GM23338 (cell line): Measurements from ENCODE around the gene ETV3. TPM values are rescaled to one million over a fixed set of nuclear protein-coding genes. Genes with fewer than 3 reads are reported as not detected.

Experiments used
- ATAC-seq: fragments of 200-7000 bp; cut with Tn5 transposase; 3 replicates; pipeline ENCODE4 v1.9.1; 2020
- DNase-seq: peaks from one replicate; pipeline ENCODE4 v3.0.0-alpha.2; 2015; ENCODE audit warnings: low spot score
- H2AFZ ChIP-seq: fragments of 200-600 bp; sonication (generic); 2 replicates; pipeline ENCODE4 v1.8.0; 2016; ENCODE audit warnings: antibody characterized with exemption, mild to moderate bottlenecking, moderate library complexity
- H3F3A ChIP-seq: fragments of 200-600 bp; sonication (generic); replicated peaks from 2 replicates; pipeline ENCODE4 v1.8.0; 2017; ENCODE audit warnings: antibody characterized with exemption, mixed run types, low read depth
- H3K27ac ChIP-seq: fragments of 200-600 bp; sonication (generic); 2 replicates; pipeline ENCODE4 v1.6.1; 2016; ENCODE audit warnings: low read depth
- H3K27me3 ChIP-seq: fragments of 200-600 bp; sonication (generic); 2 replicates; pipeline ENCODE4 v1.8.0; 2016; ENCODE audit warnings: mild to moderate bottlenecking, mixed run types, moderate library complexity; ENCODE audit not compliant: insufficient read depth
- H3K36me3 ChIP-seq: fragments of 200-600 bp; sonication (generic); 2 replicates; pipeline ENCODE4 v1.8.0; 2016; ENCODE audit warnings: mild to moderate bottlenecking; ENCODE audit not compliant: insufficient read depth
- H3K4me1 ChIP-seq: fragments of 200-600 bp; sonication (generic); 2 replicates; pipeline ENCODE4 v1.8.0; 2016; ENCODE audit warnings: mild to moderate bottlenecking, moderate library complexity; ENCODE audit not compliant: insufficient read depth
- H3K4me2 ChIP-seq: fragments of 200-600 bp; sonication (generic); 2 replicates; pipeline ENCODE4 v1.7.1; 2017; ENCODE audit warnings: mixed run types
- H3K4me3 ChIP-seq: fragments of 200-600 bp; sonication (generic); 2 replicates; pipeline ENCODE4 v1.6.1; 2016; ENCODE audit warnings: mixed run types
- H3K79me2 ChIP-seq: fragments of 200-600 bp; sonication (generic); replicated peaks from 2 replicates; pipeline ENCODE4 v1.8.0; 2017; ENCODE audit warnings: mild to moderate bottlenecking; ENCODE audit not compliant: insufficient read depth
- H3K9me2 ChIP-seq: fragments of 200-600 bp; sonication (generic); 2 replicates; pipeline ENCODE4 v1.8.0; 2017; ENCODE audit not compliant: insufficient read depth
- H4K20me1 ChIP-seq: fragments of 200-600 bp; sonication (generic); replicated peaks from 2 replicates; pipeline ENCODE4 v1.8.0; 2017; ENCODE audit warnings: mild to moderate bottlenecking; ENCODE audit not compliant: insufficient read depth
- H3K27ac Mint-ChIP-seq: 2 replicates; pipeline ENCODE4 v1.8.0; 2020; ENCODE audit warnings: inconsistent platforms, mild to moderate bottlenecking, moderate library complexity, mixed read lengths
- H3K27me3 Mint-ChIP-seq: 3 replicates; pipeline ENCODE4 v1.8.0; 2022; ENCODE audit warnings: low read depth, mild to moderate bottlenecking, moderate library complexity, mixed read lengths, inconsistent platforms; ENCODE audit not compliant: insufficient read depth, poor library complexity
- H3K36me3 Mint-ChIP-seq: 3 replicates; pipeline ENCODE4 v1.8.0; 2021; ENCODE audit warnings: low read depth, mild to moderate bottlenecking, inconsistent platforms, moderate library complexity, mixed read lengths
- H3K4me1 Mint-ChIP-seq: 3 replicates; pipeline ENCODE4 v1.8.0; 2020; ENCODE audit warnings: mild to moderate bottlenecking, inconsistent platforms, mixed read lengths
- H3K4me3 Mint-ChIP-seq: 3 replicates; pipeline ENCODE4 v1.8.0; 2021; ENCODE audit warnings: moderate library complexity, mild to moderate bottlenecking, inconsistent platforms, mixed read lengths
- H3K9me3 Mint-ChIP-seq: 3 replicates; pipeline ENCODE4 v1.8.0; 2020; ENCODE audit warnings: moderate library complexity, mild to moderate bottlenecking, inconsistent platforms, mixed read lengths
- CREB1 ChIP-seq: fragments of 250-450 bp; sonication (Bioruptor Pico); IDR thresholded peaks from 2 replicates; pipeline ENCODE4 v1.5.0; 2020; ENCODE audit warnings: low read depth, mild to moderate bottlenecking, moderate library complexity
- EZH2 ChIP-seq: fragments of 200-600 bp; sonication (generic); IDR thresholded peaks from one replicate; pipeline ENCODE4 v1.8.0; 2017; ENCODE audit warnings: antibody characterized with exemption, mild to moderate bottlenecking, low read depth; ENCODE audit not compliant: unreplicated experiment
- EZH2phosphoT487 ChIP-seq: fragments of 200-600 bp; sonication (generic); IDR thresholded peaks from one replicate; pipeline ENCODE4 v1.8.1; 2018; ENCODE audit warnings: antibody characterized with exemption; ENCODE audit not compliant: unreplicated experiment
- JUNB ChIP-seq: IDR thresholded peaks from one replicate; pipeline ENCODE4 v1.6.1; 2016; ENCODE audit warnings: antibody characterized with exemption; ENCODE audit not compliant: unreplicated experiment
- NANOG ChIP-seq: IDR thresholded peaks from 2 replicates; pipeline ENCODE4 v1.6.1; 2016; ENCODE audit warnings: antibody characterized with exemption, borderline replicate concordance
- POLR2AphosphoS5 ChIP-seq: IDR thresholded peaks from 2 replicates; pipeline ENCODE4 v1.6.1; 2016; ENCODE audit warnings: antibody characterized with exemption, low read depth
- STAT1 ChIP-seq: IDR thresholded peaks from one replicate; pipeline ENCODE4 v1.6.1; 2016; ENCODE audit warnings: antibody characterized with exemption; ENCODE audit not compliant: unreplicated experiment
- ZNF114 ChIP-seq: fragments of 250-450 bp; sonication (Bioruptor Pico); IDR thresholded peaks from 2 replicates; pipeline ENCODE4 v1.5.0; 2020; ENCODE audit warnings: mild to moderate bottlenecking, moderate library complexity
- ZNF331 ChIP-seq: fragments of 250-450 bp; sonication (Bioruptor Pico); IDR thresholded peaks from 2 replicates; pipeline ENCODE4 v1.5.0; 2020; ENCODE audit warnings: low read depth, mild to moderate bottlenecking, moderate library complexity
- polyA plus RNA-seq: library from polyadenylated mRNA; unstranded; fragments of >200 nt; fragmentation: Nextera tagmentation; extraction: Ambion mirVana; gene quantifications from 2 replicates; pipeline ENCODE4 v1.2.1, GENCODE V29; 2016
- total RNA-seq: library from RNA; depleted of rRNA; stranded (reverse); fragments of >200 nt; shearing (Covaris generic); gene quantifications from 2 replicates; pipeline ENCODE4 v1.2.3, GENCODE V29; 2014
- TF ChIP-seq, protein P1 (sequence below): fragments of 250-450 bp; sonication (Bioruptor Pico); IDR thresholded peaks from 2 replicates; pipeline ENCODE4 v1.5.0; 2020; ENCODE audit warnings: mild to moderate bottlenecking, moderate library complexity
- TF ChIP-seq, protein P2 (sequence below): IDR thresholded peaks from 2 replicates; pipeline ENCODE4 v1.6.1; 2016; ENCODE audit warnings: antibody characterized with exemption
- TF ChIP-seq, protein P3 (sequence below): IDR thresholded peaks from one replicate; pipeline ENCODE4 v1.6.1; 2018; ENCODE audit warnings: antibody characterized with exemption; ENCODE audit not compliant: unreplicated experiment
- TF ChIP-seq, protein P4 (sequence below), 2 experiments: fragments of 200-600 bp in 1 of 2; sonication (generic) in 1 of 2; conservative IDR thresholded peaks; 2 replicates each; pipeline versions ENCODE4 v1.5.1 to v1.6.1; 2016 to 2017; ENCODE audit warnings: antibody characterized with exemption in 2 of 2, low read depth in 2 of 2, mild to moderate bottlenecking in 2 of 2, moderate library complexity in 1 of 2

ETV3 gene
- total and polyA plus RNA-seq, 2 experiments from 2014 or later: 8.1 to 19.6 TPM

DNA sequence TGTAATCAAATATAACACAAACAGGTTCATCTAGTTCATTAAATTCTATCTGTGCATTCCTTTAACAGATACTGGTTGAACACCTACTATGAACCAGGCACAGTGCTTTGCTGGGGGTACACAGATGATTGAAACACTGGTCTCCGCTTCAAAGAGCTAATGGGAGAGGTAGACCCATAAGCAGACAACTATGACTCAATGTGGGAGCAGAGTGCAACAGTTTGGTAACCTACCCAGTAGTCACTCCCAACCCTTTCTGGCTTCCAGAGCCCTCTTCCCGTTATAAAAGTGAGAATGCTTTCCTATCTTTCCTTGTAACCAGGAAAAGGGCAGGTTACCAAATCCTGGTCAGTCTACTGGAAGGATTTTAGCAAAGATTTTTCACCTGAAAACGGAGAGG is 8.0 kb upstream of the ETV3 start:
- Histone ChIP-seq H3K4me1 (peaks cover 14% of the 10 kb centered on the region), H3K79me2 (no peaks in the 10 kb centered on the region), H3K4me3 (no peak overlapping the region), H3K9me2 (no peaks in the 10 kb centered on the region; the same call in 1 of the 2 replicates), H3K36me3 (no peaks in the 10 kb centered on the region), H3K27me3 (peaks cover 9% of the 10 kb centered on the region; the same call in 1 of the 2 replicates), H3K4me2 (no peak overlapping the region), H3K27ac (no peak overlapping the region), H3F3A (no peaks in the 10 kb centered on the region), H2AFZ (no peak overlapping the region), H4K20me1 (no peaks in the 10 kb centered on the region)
- H3K27me3 Mint-ChIP-seq: peaks cover 6% of the 10 kb centered on the region
- no peak overlapping the region for H3K4me3 Mint-ChIP-seq
- TF ChIP-seq, protein P1, sequence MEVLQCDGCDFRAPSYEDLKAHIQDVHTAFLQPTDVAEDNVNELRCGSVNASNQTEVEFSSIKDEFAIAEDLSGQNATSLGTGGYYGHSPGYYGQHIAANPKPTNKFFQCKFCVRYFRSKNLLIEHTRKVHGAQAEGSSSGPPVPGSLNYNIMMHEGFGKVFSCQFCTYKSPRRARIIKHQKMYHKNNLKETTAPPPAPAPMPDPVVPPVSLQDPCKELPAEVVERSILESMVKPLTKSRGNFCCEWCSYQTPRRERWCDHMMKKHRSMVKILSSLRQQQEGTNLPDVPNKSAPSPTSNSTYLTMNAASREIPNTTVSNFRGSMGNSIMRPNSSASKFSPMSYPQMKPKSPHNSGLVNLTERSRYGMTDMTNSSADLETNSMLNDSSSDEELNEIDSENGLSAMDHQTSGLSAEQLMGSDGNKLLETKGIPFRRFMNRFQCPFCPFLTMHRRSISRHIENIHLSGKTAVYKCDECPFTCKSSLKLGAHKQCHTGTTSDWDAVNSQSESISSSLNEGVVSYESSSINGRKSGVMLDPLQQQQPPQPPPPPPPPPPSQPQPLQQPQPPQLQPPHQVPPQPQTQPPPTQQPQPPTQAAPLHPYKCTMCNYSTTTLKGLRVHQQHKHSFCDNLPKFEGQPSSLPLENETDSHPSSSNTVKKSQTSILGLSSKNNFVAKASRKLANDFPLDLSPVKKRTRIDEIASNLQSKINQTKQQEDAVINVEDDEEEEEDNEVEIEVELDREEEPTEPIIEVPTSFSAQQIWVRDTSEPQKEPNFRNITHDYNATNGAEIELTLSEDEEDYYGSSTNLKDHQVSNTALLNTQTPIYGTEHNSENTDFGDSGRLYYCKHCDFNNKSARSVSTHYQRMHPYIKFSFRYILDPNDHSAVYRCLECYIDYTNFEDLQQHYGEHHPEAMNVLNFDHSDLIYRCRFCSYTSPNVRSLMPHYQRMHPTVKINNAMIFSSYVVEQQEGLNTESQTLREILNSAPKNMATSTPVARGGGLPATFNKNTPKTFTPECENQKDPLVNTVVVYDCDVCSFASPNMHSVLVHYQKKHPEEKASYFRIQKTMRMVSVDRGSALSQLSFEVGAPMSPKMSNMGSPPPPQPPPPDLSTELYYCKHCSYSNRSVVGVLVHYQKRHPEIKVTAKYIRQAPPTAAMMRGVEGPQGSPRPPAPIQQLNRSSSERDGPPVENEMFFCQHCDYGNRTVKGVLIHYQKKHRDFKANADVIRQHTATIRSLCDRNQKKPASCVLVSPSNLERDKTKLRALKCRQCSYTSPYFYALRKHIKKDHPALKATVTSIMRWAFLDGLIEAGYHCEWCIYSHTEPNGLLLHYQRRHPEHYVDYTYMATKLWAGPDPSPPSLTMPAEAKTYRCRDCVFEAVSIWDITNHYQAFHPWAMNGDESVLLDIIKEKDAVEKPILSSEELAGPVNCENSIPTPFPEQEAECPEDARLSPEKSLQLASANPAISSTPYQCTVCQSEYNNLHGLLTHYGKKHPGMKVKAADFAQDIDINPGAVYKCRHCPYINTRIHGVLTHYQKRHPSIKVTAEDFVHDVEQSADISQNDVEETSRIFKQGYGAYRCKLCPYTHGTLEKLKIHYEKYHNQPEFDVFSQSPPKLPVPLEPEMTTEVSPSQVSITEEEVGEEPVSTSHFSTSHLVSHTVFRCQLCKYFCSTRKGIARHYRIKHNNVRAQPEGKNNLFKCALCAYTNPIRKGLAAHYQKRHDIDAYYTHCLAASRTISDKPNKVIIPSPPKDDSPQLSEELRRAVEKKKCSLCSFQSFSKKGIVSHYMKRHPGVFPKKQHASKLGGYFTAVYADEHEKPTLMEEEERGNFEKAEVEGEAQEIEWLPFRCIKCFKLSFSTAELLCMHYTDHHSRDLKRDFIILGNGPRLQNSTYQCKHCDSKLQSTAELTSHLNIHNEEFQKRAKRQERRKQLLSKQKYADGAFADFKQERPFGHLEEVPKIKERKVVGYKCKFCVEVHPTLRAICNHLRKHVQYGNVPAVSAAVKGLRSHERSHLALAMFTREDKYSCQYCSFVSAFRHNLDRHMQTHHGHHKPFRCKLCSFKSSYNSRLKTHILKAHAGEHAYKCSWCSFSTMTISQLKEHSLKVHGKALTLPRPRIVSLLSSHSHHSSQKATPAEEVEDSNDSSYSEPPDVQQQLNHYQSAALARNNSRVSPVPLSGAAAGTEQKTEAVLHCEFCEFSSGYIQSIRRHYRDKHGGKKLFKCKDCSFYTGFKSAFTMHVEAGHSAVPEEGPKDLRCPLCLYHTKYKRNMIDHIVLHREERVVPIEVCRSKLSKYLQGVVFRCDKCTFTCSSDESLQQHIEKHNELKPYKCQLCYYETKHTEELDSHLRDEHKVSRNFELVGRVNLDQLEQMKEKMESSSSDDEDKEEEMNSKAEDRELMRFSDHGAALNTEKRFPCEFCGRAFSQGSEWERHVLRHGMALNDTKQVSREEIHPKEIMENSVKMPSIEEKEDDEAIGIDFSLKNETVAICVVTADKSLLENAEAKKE (CRISPR knock-in tag): no peak
- TF ChIP-seq STAT1: no peak
- TF ChIP-seq NANOG: no peak
- TF ChIP-seq, protein P2, sequence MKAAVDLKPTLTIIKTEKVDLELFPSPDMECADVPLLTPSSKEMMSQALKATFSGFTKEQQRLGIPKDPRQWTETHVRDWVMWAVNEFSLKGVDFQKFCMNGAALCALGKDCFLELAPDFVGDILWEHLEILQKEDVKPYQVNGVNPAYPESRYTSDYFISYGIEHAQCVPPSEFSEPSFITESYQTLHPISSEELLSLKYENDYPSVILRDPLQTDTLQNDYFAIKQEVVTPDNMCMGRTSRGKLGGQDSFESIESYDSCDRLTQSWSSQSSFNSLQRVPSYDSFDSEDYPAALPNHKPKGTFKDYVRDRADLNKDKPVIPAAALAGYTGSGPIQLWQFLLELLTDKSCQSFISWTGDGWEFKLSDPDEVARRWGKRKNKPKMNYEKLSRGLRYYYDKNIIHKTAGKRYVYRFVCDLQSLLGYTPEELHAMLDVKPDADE: no peak
- TF ChIP-seq EZH2: no peak
- no peak for TF ChIP-seq ZNF331 (CRISPR knock-in tag)
- TF ChIP-seq ZNF114: no peak
- TF ChIP-seq, protein P3, sequence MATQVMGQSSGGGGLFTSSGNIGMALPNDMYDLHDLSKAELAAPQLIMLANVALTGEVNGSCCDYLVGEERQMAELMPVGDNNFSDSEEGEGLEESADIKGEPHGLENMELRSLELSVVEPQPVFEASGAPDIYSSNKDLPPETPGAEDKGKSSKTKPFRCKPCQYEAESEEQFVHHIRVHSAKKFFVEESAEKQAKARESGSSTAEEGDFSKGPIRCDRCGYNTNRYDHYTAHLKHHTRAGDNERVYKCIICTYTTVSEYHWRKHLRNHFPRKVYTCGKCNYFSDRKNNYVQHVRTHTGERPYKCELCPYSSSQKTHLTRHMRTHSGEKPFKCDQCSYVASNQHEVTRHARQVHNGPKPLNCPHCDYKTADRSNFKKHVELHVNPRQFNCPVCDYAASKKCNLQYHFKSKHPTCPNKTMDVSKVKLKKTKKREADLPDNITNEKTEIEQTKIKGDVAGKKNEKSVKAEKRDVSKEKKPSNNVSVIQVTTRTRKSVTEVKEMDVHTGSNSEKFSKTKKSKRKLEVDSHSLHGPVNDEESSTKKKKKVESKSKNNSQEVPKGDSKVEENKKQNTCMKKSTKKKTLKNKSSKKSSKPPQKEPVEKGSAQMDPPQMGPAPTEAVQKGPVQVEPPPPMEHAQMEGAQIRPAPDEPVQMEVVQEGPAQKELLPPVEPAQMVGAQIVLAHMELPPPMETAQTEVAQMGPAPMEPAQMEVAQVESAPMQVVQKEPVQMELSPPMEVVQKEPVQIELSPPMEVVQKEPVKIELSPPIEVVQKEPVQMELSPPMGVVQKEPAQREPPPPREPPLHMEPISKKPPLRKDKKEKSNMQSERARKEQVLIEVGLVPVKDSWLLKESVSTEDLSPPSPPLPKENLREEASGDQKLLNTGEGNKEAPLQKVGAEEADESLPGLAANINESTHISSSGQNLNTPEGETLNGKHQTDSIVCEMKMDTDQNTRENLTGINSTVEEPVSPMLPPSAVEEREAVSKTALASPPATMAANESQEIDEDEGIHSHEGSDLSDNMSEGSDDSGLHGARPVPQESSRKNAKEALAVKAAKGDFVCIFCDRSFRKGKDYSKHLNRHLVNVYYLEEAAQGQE: no peak
- TF ChIP-seq CREB1 (CRISPR knock-in tag): no peak
- no peak for TF ChIP-seq JUNB
- TF ChIP-seq, protein P4, sequence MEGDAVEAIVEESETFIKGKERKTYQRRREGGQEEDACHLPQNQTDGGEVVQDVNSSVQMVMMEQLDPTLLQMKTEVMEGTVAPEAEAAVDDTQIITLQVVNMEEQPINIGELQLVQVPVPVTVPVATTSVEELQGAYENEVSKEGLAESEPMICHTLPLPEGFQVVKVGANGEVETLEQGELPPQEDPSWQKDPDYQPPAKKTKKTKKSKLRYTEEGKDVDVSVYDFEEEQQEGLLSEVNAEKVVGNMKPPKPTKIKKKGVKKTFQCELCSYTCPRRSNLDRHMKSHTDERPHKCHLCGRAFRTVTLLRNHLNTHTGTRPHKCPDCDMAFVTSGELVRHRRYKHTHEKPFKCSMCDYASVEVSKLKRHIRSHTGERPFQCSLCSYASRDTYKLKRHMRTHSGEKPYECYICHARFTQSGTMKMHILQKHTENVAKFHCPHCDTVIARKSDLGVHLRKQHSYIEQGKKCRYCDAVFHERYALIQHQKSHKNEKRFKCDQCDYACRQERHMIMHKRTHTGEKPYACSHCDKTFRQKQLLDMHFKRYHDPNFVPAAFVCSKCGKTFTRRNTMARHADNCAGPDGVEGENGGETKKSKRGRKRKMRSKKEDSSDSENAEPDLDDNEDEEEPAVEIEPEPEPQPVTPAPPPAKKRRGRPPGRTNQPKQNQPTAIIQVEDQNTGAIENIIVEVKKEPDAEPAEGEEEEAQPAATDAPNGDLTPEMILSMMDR (conservative IDR thresholded peaks at IDR 0.05; ENCODE audit: low read depth in 2 of 2): no peak
- no peak for TF ChIP-seq POLR2AphosphoS5
- TF ChIP-seq EZH2phosphoT487: no peak
- peaks cover 12% of the 10 kb centered on the region for H3K4me1 Mint-ChIP-seq
- DNase-seq (no peak), ATAC-seq (no peak)
- no peaks in the 10 kb centered on the region for H3K9me3 Mint-ChIP-seq
- H3K27ac Mint-ChIP-seq: no peak overlapping the region
- H3K36me3 Mint-ChIP-seq: no peaks in the 10 kb centered on the region
